NCI-H748 (cell line): ENCODE results near the gene DNASE1L1.
"Not testable (repeated sequence)": the region's sequence is repeated elsewhere in the genome, so short reads cannot be mapped to it uniquely, and the experiment has no call there.

Experiments used
- DNase-seq: peaks from one replicate; lab custom pipeline; 2025; ENCODE audit not compliant: unreplicated experiment; lab: John Stamatoyannopoulos, UW

DNASE1L1 gene

GRCh38 chrX:154408659-154409221 is 314 bp downstream of the DNASE1L1 start:
- DNase-seq, result no peak

GRCh38 chrX:154404625-154405192 is 4.3 kb downstream of the DNASE1L1 start:
- no peak for DNase-seq

GRCh38 chrX:154403858-154404257 is 5.2 kb downstream of the DNASE1L1 start:
- DNase-seq, result no peak

GRCh38 chrX:154403192-154403591 is 5.9 kb downstream of the DNASE1L1 start:
- no peak for DNase-seq

GRCh38 chrX:154402622-154403127 is 6.4 kb downstream of the DNASE1L1 start:
- DNase-seq, result no peak

- no peak for DNase-seq
Observed at GRCh38 chrX:154401918-154402621, 7.0 kb downstream of the DNASE1L1 start.

- DNase-seq, result peak; percentile 23
Observed at GRCh38 chrX:154401045-154401799, 7.8 kb downstream of the DNASE1L1 start.

GRCh38 chrX:154400369-154400817 is 8.7 kb downstream of the DNASE1L1 start:
- DNase-seq, result not testable (repeated sequence)

- no peak for DNase-seq
Observed at GRCh38 chrX:154399527-154400368, 9.3 kb downstream of the DNASE1L1 start.

- DNase-seq, result peak; percentile 87
Observed at GRCh38 chrX:154398668-154399526, 10.2 kb downstream of the DNASE1L1 start.

GRCh38 chrX:154397888-154398667 is 11.0 kb downstream of the DNASE1L1 start, which contains the start of gene RPL10:
RPL10 (plus strand) TSS chrX:154398377; CDS start chrX:154398520, 143 bp downstream.
- DNase-seq, result peak; percentile 98

GRCh38 chrX:154396973-154397887 is 11.8 kb downstream of the DNASE1L1 start:
- DNase-seq, result peak; percentile 80

GRCh38 chrX:154396363-154396762 is 12.7 kb downstream of the DNASE1L1 start:
- not testable (repeated sequence) for DNase-seq

GRCh38 chrX:154389812-154390747 is 19.0 kb downstream of the DNASE1L1 start:
- not testable (repeated sequence) for DNase-seq

GRCh38 chrX:154388649-154389048 is 20.4 kb downstream of the DNASE1L1 start:
- DNase-seq, result not testable (repeated sequence)

GRCh38 chrX:154388094-154388493 is 21.0 kb downstream of the DNASE1L1 start:
- DNase-seq, result not testable (repeated sequence)
